Trophoblast cell (in vitro differentiated cells and primary cell): ENCODE results near the gene METTL26.
A peak's percentile ranks its signal among the peaks of the same experiment; 100 is the strongest.

Experiments used
- DNase-seq, 2 donors: peaks; one replicate each; pipeline ENCODE4 v3.0.0-alpha.2; 2016
- H2AFZ ChIP-seq: 2 replicates; pipeline ENCODE4 v1.6.1; 2013; ENCODE audit warnings: low read length, moderate library complexity, mild to moderate bottlenecking; ENCODE audit not compliant: insufficient read depth, poor library complexity
- H2AK5ac ChIP-seq: 2 replicates; pipeline ENCODE4 v1.6.1; 2013; ENCODE audit warnings: mild to moderate bottlenecking, low read length
- H2BK120ac ChIP-seq: 2 replicates; pipeline ENCODE4 v1.6.1; 2013; ENCODE audit warnings: low read length, mild to moderate bottlenecking, moderate library complexity; ENCODE audit not compliant: insufficient read depth, poor library complexity
- H2BK12ac ChIP-seq: 2 replicates; pipeline ENCODE4 v1.6.1; 2013; ENCODE audit warnings: mild to moderate bottlenecking, low read length, moderate library complexity
- H2BK5ac ChIP-seq: 2 replicates; pipeline ENCODE4 v1.6.1; 2013; ENCODE audit warnings: low read length, low read depth, moderate library complexity, mild to moderate bottlenecking; ENCODE audit not compliant: poor library complexity
- H3K14ac ChIP-seq: 2 replicates; pipeline ENCODE4 v1.6.1; 2013; ENCODE audit warnings: mild to moderate bottlenecking, low read length
- H3K18ac ChIP-seq: 2 replicates; pipeline ENCODE4 v1.6.1; 2013; ENCODE audit warnings: mild to moderate bottlenecking, low read length
- H3K23ac ChIP-seq: 2 replicates; pipeline ENCODE4 v1.6.1; 2013; ENCODE audit warnings: low read length
- H3K27ac ChIP-seq: 2 replicates; pipeline ENCODE4 v1.5.1; 2013; ENCODE audit warnings: low read depth, mild to moderate bottlenecking, inconsistent platforms, low read length, moderate library complexity
- H3K27me3 ChIP-seq: 2 replicates; pipeline ENCODE4 v1.6.1; 2013; ENCODE audit warnings: inconsistent platforms, mild to moderate bottlenecking, low read length, moderate library complexity; ENCODE audit not compliant: insufficient read depth
- H3K36me3 ChIP-seq, 2 experiments: 1 replicate in 1 of 2; 2 replicates in 1 of 2; pipeline ENCODE4 v1.6.1; 2013; ENCODE audit warnings: low read length in 2 of 2, mild to moderate bottlenecking in 2 of 2, moderate library complexity in 1 of 2; ENCODE audit not compliant: insufficient read depth in 2 of 2, control insufficient read depth in 1 of 2
- H3K4ac ChIP-seq: 2 replicates; pipeline ENCODE4 v1.6.1; 2013; ENCODE audit warnings: low read depth, mild to moderate bottlenecking, low read length, moderate library complexity
- H3K4me1 ChIP-seq, 2 experiments: 1 replicate in 1 of 2; 2 replicates in 1 of 2; pipeline ENCODE4 v1.6.1; 2013; ENCODE audit warnings: low read length in 2 of 2, mild to moderate bottlenecking in 2 of 2, moderate library complexity in 1 of 2; ENCODE audit not compliant: insufficient read depth in 2 of 2, control insufficient read depth in 1 of 2
- H3K4me2 ChIP-seq: 2 replicates; pipeline ENCODE4 v1.6.1; 2013; ENCODE audit warnings: inconsistent platforms, mild to moderate bottlenecking, low read length, moderate library complexity
- H3K4me3 ChIP-seq: 2 replicates; pipeline ENCODE4 v1.5.1; 2013; ENCODE audit warnings: mild to moderate bottlenecking, low read depth, low read length, inconsistent platforms
- H3K79me1 ChIP-seq: one replicate; pipeline ENCODE4 v1.6.1; 2013; ENCODE audit warnings: low read length
- H3K79me2 ChIP-seq: 2 replicates; pipeline ENCODE4 v1.6.1; 2013; ENCODE audit warnings: low read length, mild to moderate bottlenecking; ENCODE audit not compliant: control insufficient read depth, insufficient read depth, poor library complexity
- H3K9ac ChIP-seq: 2 replicates; pipeline ENCODE4 v1.6.1; 2013; ENCODE audit warnings: mild to moderate bottlenecking, low read length
- H3K9me3 ChIP-seq: 2 replicates; pipeline ENCODE4 v1.6.1; 2013; ENCODE audit warnings: low read depth, mild to moderate bottlenecking, control low read depth, inconsistent platforms, low read length; ENCODE audit not compliant: insufficient read depth
- H4K12ac ChIP-seq: 2 replicates; pipeline ENCODE4 v1.6.1; 2013; ENCODE audit warnings: low read depth, mild to moderate bottlenecking, low read length, moderate library complexity
- H4K8ac ChIP-seq: 2 replicates; pipeline ENCODE4 v1.6.1; 2013; ENCODE audit warnings: low read depth, mild to moderate bottlenecking, low read length, moderate library complexity
- H4K91ac ChIP-seq: one replicate; pipeline ENCODE4 v1.6.1; 2013; ENCODE audit warnings: low read depth, mild to moderate bottlenecking, low read length, moderate library complexity
- WGBS: extraction: QIAGEN DNeasy Blood & Tissue Kit; methylation state at CpG from one replicate; pipeline ENCODE4 v1.1.7; 2013; ENCODE audit warnings: missing lambda C conversion rate; ENCODE audit not compliant: insufficient read length, insufficient coverage; ENCODE audit errors: extremely low coverage; 5-methylcytosine and 5-hydroxymethylcytosine counted together

METTL26 gene

DNA sequence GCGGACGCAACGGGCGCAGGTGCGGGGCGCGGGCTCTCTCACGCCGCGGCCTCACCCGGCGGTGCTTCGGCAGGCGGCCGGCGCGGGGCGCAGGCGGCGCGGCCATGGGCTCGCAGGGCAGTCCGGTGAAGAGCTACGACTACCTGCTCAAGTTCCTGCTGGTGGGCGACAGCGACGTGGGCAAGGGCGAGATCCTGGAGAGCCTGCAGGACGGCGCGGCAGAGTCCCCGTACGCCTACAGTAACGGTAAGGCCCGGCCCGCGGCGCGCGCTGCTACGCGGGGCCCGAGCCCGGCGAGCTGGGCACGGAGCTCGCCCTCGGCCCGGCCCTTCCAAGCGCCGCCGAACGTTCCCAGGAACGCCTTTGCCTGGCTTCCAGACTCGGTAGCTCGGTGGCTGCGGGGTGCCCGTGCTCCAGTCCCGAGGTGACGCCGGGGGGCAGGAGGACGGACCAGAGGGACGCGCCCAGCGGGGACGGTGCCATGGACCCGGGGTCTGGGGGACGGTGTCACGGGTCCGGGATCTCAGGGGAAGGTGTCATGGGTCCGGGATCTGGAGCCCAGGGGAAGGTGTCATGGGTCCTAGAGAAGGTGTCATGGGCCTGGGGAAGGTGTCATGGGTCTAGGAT, 45.8 kb downstream of the METTL26 start:
- DNase-seq: peak in 1 of 2 donors; percentile 50
- H3K9me3 ChIP-seq: peaks cover 3% of the 10 kb centered on the region
- H3K4me1 ChIP-seq: peaks cover 32 to 40% of the 10 kb centered on the region in 2 experiments
- peak overlapping the region; percentile 35 for H3K18ac ChIP-seq
- peaks cover 22% of the 10 kb centered on the region for H3K79me1 ChIP-seq
- H3K14ac ChIP-seq: peak overlapping the region; percentile 75
- peak overlapping the region; percentile 71 for H3K9ac ChIP-seq
- H4K8ac ChIP-seq: peak overlapping the region; percentile 67
- peaks cover 5 to 6% of the 10 kb centered on the region in 2 experiments for H3K36me3 ChIP-seq
- no CpG with 5 or more reads among the region's 71 CpGs for WGBS
- peak overlapping the region; percentile 69 for H2BK5ac ChIP-seq
- H2AK5ac ChIP-seq: peak overlapping the region; percentile 42
- H3K4me3 ChIP-seq: peak overlapping the region; percentile 87
- H4K12ac ChIP-seq: peak overlapping the region; percentile 45
- H2BK12ac ChIP-seq: no peak overlapping the region
- peak overlapping the region; percentile 67 for H2BK120ac ChIP-seq
- H3K27me3 ChIP-seq: no peaks in the 10 kb centered on the region
- H3K4me2 ChIP-seq: peak overlapping the region; percentile 85
- H2AFZ ChIP-seq: peak overlapping the region; percentile 73
- H3K79me2 ChIP-seq: peaks cover 28% of the 10 kb centered on the region
- H4K91ac ChIP-seq: peak overlapping the region; percentile 93
- peak overlapping the region; percentile 35 for H3K4ac ChIP-seq
- H3K23ac ChIP-seq: no peak overlapping the region
- peak overlapping the region; percentile 28 for H3K27ac ChIP-seq

- Histone ChIP-seq H2BK12ac (peak within 1 kb of the TSS; percentile 75), H4K12ac (peak within 1 kb of the TSS; percentile 78), H3K79me1 (peaks cover 22% of the 10 kb centered on the region), H3K18ac (peak within 1 kb of the TSS; percentile 94), H3K27me3 (no peaks in the 10 kb centered on the region), H3K27ac (peak within 1 kb of the TSS; percentile 92), H2BK120ac (peak within 1 kb of the TSS; percentile 96), H3K79me2 (peaks cover 28% of the 10 kb centered on the region), H4K91ac (peak within 1 kb of the TSS; percentile 99), H3K4me2 (peak within 1 kb of the TSS; percentile 85), H4K8ac (peak within 1 kb of the TSS; percentile 97), H3K9me3 (peaks cover 3% of the 10 kb centered on the region), H3K4me1 (peaks cover 32 to 40% of the 10 kb centered on the region in 2 experiments), H3K23ac (no peak within 1 kb of the TSS), H2AK5ac (peak within 1 kb of the TSS; percentile 80), H2BK5ac (peak within 1 kb of the TSS; percentile 99), H3K14ac (peak within 1 kb of the TSS; percentile 97), H2AFZ (peak within 1 kb of the TSS; percentile 99), H3K36me3 (peaks cover 5 to 6% of the 10 kb centered on the region in 2 experiments), H3K4ac (peak within 1 kb of the TSS; percentile 77), H3K4me3 (peak within 1 kb of the TSS; percentile 94), H3K9ac (peak within 1 kb of the TSS; percentile 91)
- WGBS: no CpG with 5 or more reads among the region's 67 CpGs
- peak; percentile 95 to 97 for DNase-seq
Observed at GRCh38 chr16:589658-590187, 46.4 kb downstream of the METTL26 start, which contains the start of gene RAB40C. RAB40C (plus strand) TSS chr16:590066; CDS start chr16:590292, 226 bp downstream.

GRCh38 chr16:588889-589657, 47.0 kb downstream of the METTL26 start:
- H3K9ac ChIP-seq: peak overlapping the region; percentile 91
- H4K12ac ChIP-seq: peak overlapping the region; percentile 78
- H3K27ac ChIP-seq: peak overlapping the region; percentile 92
- peak overlapping the region; percentile 99 for H2BK5ac ChIP-seq
- peak overlapping the region; percentile 97 for H4K8ac ChIP-seq
- H2BK120ac ChIP-seq: peak overlapping the region; percentile 96
- no peaks in the 10 kb centered on the region for H3K27me3 ChIP-seq
- H3K79me2 ChIP-seq: peaks cover 28% of the 10 kb centered on the region
- peaks cover 3% of the 10 kb centered on the region for H3K9me3 ChIP-seq
- H3K4me2 ChIP-seq: peak overlapping the region; percentile 75
- H2AK5ac ChIP-seq: peak overlapping the region; percentile 80
- H3K18ac ChIP-seq: peak overlapping the region; percentile 94
- peaks cover 32 to 38% of the 10 kb centered on the region in 2 experiments for H3K4me1 ChIP-seq
- peak; percentile 92 to 97 for DNase-seq
- peak overlapping the region; percentile 77 for H3K4ac ChIP-seq
- no peak overlapping the region for H3K23ac ChIP-seq
- H3K36me3 ChIP-seq: peaks cover 2 to 6% of the 10 kb centered on the region in 2 experiments
- peaks cover 21% of the 10 kb centered on the region for H3K79me1 ChIP-seq
- H2AFZ ChIP-seq: peak overlapping the region; percentile 99
- peak overlapping the region; percentile 94 for H3K4me3 ChIP-seq
- no CpG with 5 or more reads among the region's 107 CpGs for whole genome bisulfite sequencing
- H3K14ac ChIP-seq: peak overlapping the region; percentile 97
- H2BK12ac ChIP-seq: peak overlapping the region; percentile 75
- H4K91ac ChIP-seq: peak overlapping the region; percentile 99

- H4K12ac ChIP-seq: peak overlapping the region; percentile 78
- peaks cover 1 to 6% of the 10 kb centered on the region in 2 experiments for H3K36me3 ChIP-seq
- peak overlapping the region; percentile 97 for H4K8ac ChIP-seq
- peak overlapping the region; percentile 75 for H3K4me2 ChIP-seq
- H4K91ac ChIP-seq: peak overlapping the region; percentile 99
- H3K27ac ChIP-seq: peak overlapping the region; percentile 92
- peaks cover 3% of the 10 kb centered on the region for H3K9me3 ChIP-seq
- H3K4ac ChIP-seq: peak overlapping the region; percentile 76
- peak overlapping the region; percentile 26 for H2BK12ac ChIP-seq
- H3K4me3 ChIP-seq: peak overlapping the region; percentile 94
- peak overlapping the region; percentile 80 for H2AK5ac ChIP-seq
- H3K14ac ChIP-seq: peak overlapping the region; percentile 97
- H2AFZ ChIP-seq: peak overlapping the region; percentile 99
- no peak overlapping the region for H3K23ac ChIP-seq
- DNase-seq: peak; percentile 42 to 62
- H2BK5ac ChIP-seq: peak overlapping the region; percentile 99
- peaks cover 29 to 34% of the 10 kb centered on the region in 2 experiments for H3K4me1 ChIP-seq
- peak overlapping the region; percentile 91 for H3K18ac ChIP-seq
- H3K79me1 ChIP-seq: peaks cover 21% of the 10 kb centered on the region
- H2BK120ac ChIP-seq: peak overlapping the region; percentile 96
- H3K79me2 ChIP-seq: peaks cover 28% of the 10 kb centered on the region
- WGBS: no CpG with 5 or more reads among the region's 21 CpGs
- no peaks in the 10 kb centered on the region for H3K27me3 ChIP-seq
- H3K9ac ChIP-seq: peak overlapping the region; percentile 86
Observed at GRCh38 chr16:588639-588888, 47.5 kb downstream of the METTL26 start.
